Left renal cortex interstitium (tissue), 4 donors: ENCODE results near the gene APAF1. TPM values are rescaled to one million over a fixed set of nuclear protein-coding genes. Genes with fewer than 3 reads are reported as not detected.

ENCODE experiments used
- DNase-seq, 4 donors: peaks; one replicate each; pipeline ENCODE4 v3.0.0-alpha.2; 2013; ENCODE audit warnings: low read depth in 4 of 4, low spot score in 2 of 4, missing footprints in 1 of 4
- polyA plus RNA-seq, 4 donors: library from polyadenylated mRNA; unstranded; fragments of 120-200 nt; gene quantifications; one replicate each; pipeline ENCODE4 v1.2.1, GENCODE V29; 2013; ENCODE audit not compliant: insufficient read length in 4 of 4

Gene APAF1
- polyA plus RNA-seq, 4 donors: 28.0 to 41.2 (median 30.3) TPM

DNA sequence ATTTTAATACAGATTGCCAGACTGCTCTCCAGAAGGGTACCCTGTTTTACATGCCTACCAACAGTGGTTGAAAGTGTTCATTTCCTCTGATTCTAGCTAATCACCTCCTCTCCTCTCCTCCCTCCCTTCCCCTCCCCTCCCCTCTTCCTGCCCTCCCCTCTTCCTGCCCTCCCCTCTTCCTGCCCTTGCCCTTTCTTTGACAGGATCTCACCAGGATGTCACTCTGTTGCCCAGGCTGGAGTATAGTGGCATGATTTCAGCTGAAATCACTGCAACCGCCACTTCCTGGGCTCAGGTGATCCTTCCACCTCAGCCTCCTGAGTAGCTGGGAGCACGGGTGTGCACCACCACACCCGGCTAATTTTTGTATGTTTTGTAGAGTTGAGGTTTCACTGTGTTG is 24.7 kb downstream of the APAF1 start:
- DNase-seq: no peak

DNA sequence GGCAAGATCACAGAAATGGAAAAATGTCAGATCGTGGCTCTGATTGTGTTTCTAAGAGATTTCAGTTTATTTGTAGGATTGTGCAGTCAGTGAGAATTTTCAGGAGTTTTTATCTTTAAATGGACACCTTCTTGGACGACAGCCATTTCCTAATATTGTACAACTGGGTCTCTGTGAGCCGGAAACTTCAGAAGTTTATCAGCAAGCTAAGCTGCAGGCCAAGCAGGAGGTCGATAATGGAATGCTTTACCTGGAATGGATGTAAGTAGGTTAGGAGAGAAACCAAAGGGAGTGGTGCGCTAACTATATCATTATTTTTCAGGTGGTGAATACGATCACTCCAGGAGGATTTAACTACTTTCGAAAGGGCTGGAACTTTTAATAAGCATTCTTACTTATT is 26.4 kb downstream of the APAF1 start:
- no peak for DNase-seq

GRCh38 chr12:98674841-98675240 is 29.8 kb downstream of the APAF1 start:
- no peak for DNase-seq

- DNase-seq: no peak
Measured at GRCh38 chr12:98678236-98678945, 33.3 kb downstream of the APAF1 start.

GRCh38 chr12:98678946-98679610 is 34.0 kb downstream of the APAF1 start:
- no peak for DNase-seq

DNA sequence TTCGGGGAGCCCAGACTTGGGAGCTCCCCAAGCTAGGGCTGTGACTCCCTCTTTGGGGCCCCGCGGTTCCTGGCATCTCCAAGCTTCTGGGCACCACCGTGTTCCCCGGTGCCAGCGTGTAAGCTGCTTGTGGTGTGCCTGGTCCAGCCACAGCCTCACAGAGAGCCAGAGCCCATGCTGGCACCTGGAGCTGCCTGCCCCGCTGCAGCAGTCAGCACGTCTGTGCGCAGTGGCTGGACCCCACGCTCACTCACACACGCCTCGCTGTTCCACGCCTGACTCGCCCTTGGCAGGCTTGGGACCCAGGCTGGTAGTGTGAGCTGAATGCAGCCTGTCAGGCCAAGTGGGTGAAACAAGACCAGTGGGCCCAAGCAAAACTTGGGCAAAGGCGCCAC is 34.5 kb downstream of the APAF1 start:
- DNase-seq: no peak

GRCh38 chr12:98684199-98684598 is 39.1 kb downstream of the APAF1 start:
- DNase-seq: no peak

DNA sequence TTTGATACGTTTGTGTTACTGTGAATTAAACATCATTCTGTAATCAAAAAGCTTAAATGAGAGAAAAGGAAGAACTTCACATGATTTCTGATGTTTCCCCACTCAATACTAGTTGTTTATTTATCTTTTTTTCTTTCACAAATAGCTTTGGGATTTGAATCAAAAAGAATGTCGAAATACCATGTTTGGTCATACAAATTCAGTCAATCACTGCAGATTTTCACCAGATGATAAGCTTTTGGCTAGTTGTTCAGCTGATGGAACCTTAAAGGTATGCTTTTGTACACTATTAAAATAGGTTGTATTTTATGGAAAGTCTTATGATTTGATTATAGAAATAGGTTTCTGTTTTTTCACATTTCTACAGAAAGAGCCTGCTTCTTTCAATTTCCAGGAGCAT is 41.5 kb downstream of the APAF1 start:
- no peak for DNase-seq

GRCh38 chr12:98691351-98691750 is 46.3 kb downstream of the APAF1 start:
- no peak for DNase-seq

DNA sequence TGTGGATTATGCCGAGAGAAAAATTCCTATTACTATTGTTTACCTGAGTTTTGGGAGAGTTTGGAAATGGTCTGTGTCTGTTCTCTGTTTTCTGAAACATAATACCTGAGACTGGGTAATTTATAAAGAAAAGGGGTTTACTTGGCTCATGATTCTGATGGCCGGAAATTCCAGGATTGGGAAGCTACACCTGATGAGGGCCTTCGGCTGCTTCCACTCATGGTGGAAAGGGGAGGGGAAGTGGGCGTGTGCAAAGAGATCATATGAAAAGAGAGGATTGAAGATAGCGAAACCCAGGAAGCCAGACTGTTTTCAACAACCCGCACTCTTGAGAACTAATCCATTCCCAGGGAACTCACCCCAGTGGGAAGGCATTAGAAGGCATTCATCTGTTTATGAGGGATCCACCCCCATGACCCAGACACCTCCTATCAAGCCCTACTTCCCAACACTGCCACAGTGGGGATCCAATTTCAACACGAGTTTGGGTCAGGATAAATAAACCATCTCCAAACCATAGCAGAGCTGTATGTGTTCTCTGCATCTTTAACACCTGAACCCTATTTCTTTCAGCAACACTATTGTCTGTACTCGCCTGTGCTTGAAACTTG is 51.1 kb downstream of the APAF1 start:
- no peak for DNase-seq

DNA sequence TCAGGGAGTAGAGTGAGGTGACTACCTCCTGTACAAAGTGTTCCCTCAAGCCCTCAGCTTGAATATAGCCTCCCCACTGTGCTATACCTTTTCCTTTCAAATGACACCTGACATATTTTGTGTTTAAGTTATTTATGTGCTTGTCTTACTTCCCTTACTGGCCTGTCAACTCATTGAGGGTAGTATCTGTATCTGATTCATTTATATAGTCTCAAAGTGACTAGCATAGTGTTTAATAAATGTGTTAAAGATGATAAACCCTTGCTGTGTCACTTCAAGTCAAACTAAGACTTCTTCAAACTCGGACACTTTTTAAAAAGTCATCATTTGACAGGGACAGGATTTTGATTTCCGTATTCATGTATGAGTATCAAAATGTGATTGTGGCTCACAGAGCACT is 52.1 kb downstream of the APAF1 start:
- DNase-seq: no peak

GRCh38 chr12:98698603-98699463 is 53.7 kb downstream of the APAF1 start:
- peak in 2 of 4 donors; percentile 2 to 20 for DNase-seq

DNA sequence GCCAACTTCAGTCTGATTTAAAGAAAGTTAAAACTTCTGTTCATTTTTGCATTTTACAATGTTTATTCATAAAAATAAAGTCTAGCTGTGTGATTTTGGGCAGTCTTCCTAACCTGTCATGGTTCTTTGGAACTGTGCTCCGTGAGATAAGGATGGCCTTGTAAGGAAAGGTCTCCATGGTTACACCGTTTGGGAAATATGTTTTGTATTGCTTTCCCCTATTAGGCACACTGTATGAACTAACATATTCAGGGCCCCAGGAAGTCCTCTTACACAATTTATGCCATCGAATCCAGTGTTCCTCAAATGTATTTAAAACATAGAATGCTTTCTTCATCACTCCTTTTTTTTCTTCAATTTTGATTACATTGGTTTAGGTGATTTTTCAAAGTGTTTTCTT is 54.5 kb downstream of the APAF1 start:
- DNase-seq: no peak

GRCh38 chr12:98701166-98701565 is 56.1 kb downstream of the APAF1 start:
- DNase-seq: no peak

- DNase-seq: no peak
Measured at GRCh38 chr12:98709022-98709421, 63.9 kb downstream of the APAF1 start.

DNA sequence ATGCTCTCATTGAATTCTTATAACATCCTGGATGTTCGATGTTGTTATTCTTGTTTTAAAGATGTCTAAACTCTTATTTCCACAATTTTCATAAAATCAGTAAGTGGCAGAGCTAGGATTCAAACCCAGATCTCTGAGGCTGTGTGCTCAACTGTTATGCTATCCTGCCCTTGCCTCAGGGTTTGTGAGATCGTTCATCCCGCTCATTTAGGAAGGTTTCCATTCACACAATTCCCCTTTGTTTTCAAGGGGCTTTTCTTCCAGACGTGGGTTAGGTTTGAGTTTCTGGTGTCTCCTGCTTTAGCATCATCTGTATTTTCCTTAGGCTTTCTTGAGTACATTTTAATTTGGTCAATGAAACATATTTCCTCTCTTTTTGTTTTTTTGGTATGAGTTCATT is 69.3 kb downstream of the APAF1 start:
- DNase-seq: no peak

GRCh38 chr12:98719515-98720504 is 74.7 kb downstream of the APAF1 start:
- DNase-seq: no peak

GRCh38 chr12:98721204-98721702 is 76.2 kb downstream of the APAF1 start:
- no peak for DNase-seq

GRCh38 chr12:98724384-98725155 is 79.5 kb downstream of the APAF1 start:
- DNase-seq: no peak
